Fibroblast of villous mesenchyme (primary cell): Measurements from ENCODE around the gene KHK. TPM values are rescaled to one million over a fixed set of nuclear protein-coding genes. Genes with fewer than 3 reads are reported as not detected.

Source experiments
- DNase-seq: peaks from one replicate; pipeline ENCODE4 v3.0.0-alpha.2; 2010; ENCODE audit warnings: low read depth
- H3K4me3 ChIP-seq: 2 replicates; pipeline ENCODE4 v1.5.1; 2011; ENCODE audit warnings: low read depth, mild to moderate bottlenecking, low read length
- CTCF ChIP-seq: IDR thresholded peaks from 2 replicates; pipeline ENCODE4 v1.5.1; 2012; ENCODE audit warnings: low read depth, mild to moderate bottlenecking, low read length; ENCODE audit not compliant: insufficient read depth
- total RNA-seq: library from RNA; depleted of rRNA; stranded (reverse); fragments of >200 nt; gene quantifications from 2 replicates; pipeline ENCODE4 v1.2.3, GENCODE V29; 2012

KHK gene
- total RNA-seq, 1 donor: 1.3 TPM

GRCh38 chr2:27149570-27150405 is 63.2 kb downstream of the KHK start:
- no peak for TF ChIP-seq CTCF

More at GRCh38 chr2:27149570-27150405, 63.2 kb downstream of the KHK start:
- no peak overlapping the region for H3K4me3 ChIP-seq
- DNase-seq: no peak

Other genes with a start within 250 kb of the KHK start
- not detected in 2 replicates for gene DPYSL5, start 238.6 kb upstream of the KHK start, total RNA-seq
- gene MAPRE3, start 116.1 kb upstream of the KHK start, total RNA-seq: 3.5 TPM in 2 replicates
- 57.7 and 70.4 TPM in 2 replicates for gene TMEM214, start 53.8 kb upstream of the KHK start, total RNA-seq
- 27.7 and 35.0 TPM in 2 replicates for gene AGBL5, start 35.1 kb upstream of the KHK start, total RNA-seq
- 239 and 282 TPM in 2 replicates for gene OST4, start 15.1 kb upstream of the KHK start, total RNA-seq
- gene EMILIN1, start 8.2 kb upstream of the KHK start, total RNA-seq: 144 and 160 TPM in 2 replicates
- gene CGREF1, start 32.4 kb downstream of the KHK start, total RNA-seq: under 0.01 TPM in 2 replicates
- gene ABHD1, start 37.0 kb downstream of the KHK start, total RNA-seq: under 0.01 TPM in 1 of 2 replicates, not detected in the other
- gene PREB, start 47.9 kb downstream of the KHK start, total RNA-seq: 39.3 and 45.3 TPM in 2 replicates
- gene PRR30, start 52.6 kb downstream of the KHK start, total RNA-seq: not detected in 2 replicates
- gene TCF23, start 62.2 kb downstream of the KHK start, total RNA-seq: not detected in 2 replicates
- 159 and 166 TPM in 2 replicates for gene ATRAID, start 125.3 kb downstream of the KHK start, total RNA-seq
- 20.9 and 25.9 TPM in 2 replicates for gene SLC5A6, start 125.5 kb downstream of the KHK start, total RNA-seq
- gene CAD, start 130.6 kb downstream of the KHK start, total RNA-seq: 32.4 and 43.8 TPM in 2 replicates
- gene SLC30A3, start 176.3 kb downstream of the KHK start, total RNA-seq: 0.32 TPM in 1 of 2 replicates, not detected in the other
- gene DNAJC5G, start 188.7 kb downstream of the KHK start, total RNA-seq: not detected in 2 replicates
- not detected in 2 replicates for gene TRIM54, start 195.7 kb downstream of the KHK start, total RNA-seq
- 0.43 and 0.64 TPM in 2 replicates for gene UCN, start 221.7 kb downstream of the KHK start, total RNA-seq
- 57.0 and 73.8 TPM in 2 replicates for gene MPV17, start 236.3 kb downstream of the KHK start, total RNA-seq